GM18511 (cell line): ENCODE results near the gene BAMBI.

Experiments used
- ATAC-seq: cut with Tn5 transposase; IDR thresholded peaks from one replicate; pipeline ENCODE4 v1.9.1; 2021; ENCODE audit warnings: mild to moderate bottlenecking, moderate library complexity; ENCODE audit not compliant: unreplicated experiment

Gene BAMBI

GRCh38 chr10:28704464-28705161 is 27.3 kb downstream of the BAMBI start:
- no peak for ATAC-seq

GRCh38 chr10:28705472-28705871 is 28.2 kb downstream of the BAMBI start:
- no peak for ATAC-seq

- ATAC-seq, result no peak
These were observed 31.8 kb downstream of the BAMBI start for GRCh38 chr10:28709001-28709710.

GRCh38 chr10:28710202-28710886 is 33.0 kb downstream of the BAMBI start:
- no peak for ATAC-seq

- ATAC-seq, result no peak
These were observed 33.7 kb downstream of the BAMBI start for GRCh38 chr10:28711041-28711440.

- ATAC-seq, result no peak
These were observed 34.5 kb downstream of the BAMBI start for GRCh38 chr10:28711776-28712175.

GRCh38 chr10:28713626-28714352 is 36.5 kb downstream of the BAMBI start:
- ATAC-seq, result no peak

- no peak for ATAC-seq
These were observed 37.2 kb downstream of the BAMBI start for GRCh38 chr10:28714401-28715053.

GRCh38 chr10:28715246-28715645 is 37.9 kb downstream of the BAMBI start:
- no peak for ATAC-seq

- no peak for ATAC-seq
These were observed 38.4 kb downstream of the BAMBI start for GRCh38 chr10:28715757-28716156.

- no peak for ATAC-seq
These were observed 39.4 kb downstream of the BAMBI start for GRCh38 chr10:28716748-28717147.

- ATAC-seq, result no peak
These were observed 40.4 kb downstream of the BAMBI start for GRCh38 chr10:28717656-28718201.

GRCh38 chr10:28719789-28720436 is 42.6 kb downstream of the BAMBI start:
- ATAC-seq, result no peak

- ATAC-seq, result no peak
These were observed 44.1 kb downstream of the BAMBI start for GRCh38 chr10:28721318-28721951.

GRCh38 chr10:28722065-28722803 is 44.9 kb downstream of the BAMBI start:
- ATAC-seq, result no peak

- no peak for ATAC-seq
These were observed 51.0 kb downstream of the BAMBI start for GRCh38 chr10:28728366-28728765.

- no peak for ATAC-seq
These were observed 52.9 kb downstream of the BAMBI start for GRCh38 chr10:28730031-28730778.

- no peak for ATAC-seq
These were observed 54.8 kb downstream of the BAMBI start for GRCh38 chr10:28732091-28732490.
